GM18520 (cell line): ENCODE measurements around the gene JUP.
"Not testable (repeated sequence)": the region's sequence is repeated elsewhere in the genome, so short reads cannot be mapped to it uniquely, and the experiment has no call there.

Experiments used
- ATAC-seq: cut with Tn5 transposase; IDR thresholded peaks from one replicate; pipeline ENCODE4 v1.9.1; 2021; ENCODE audit not compliant: unreplicated experiment

Gene JUP

DNA sequence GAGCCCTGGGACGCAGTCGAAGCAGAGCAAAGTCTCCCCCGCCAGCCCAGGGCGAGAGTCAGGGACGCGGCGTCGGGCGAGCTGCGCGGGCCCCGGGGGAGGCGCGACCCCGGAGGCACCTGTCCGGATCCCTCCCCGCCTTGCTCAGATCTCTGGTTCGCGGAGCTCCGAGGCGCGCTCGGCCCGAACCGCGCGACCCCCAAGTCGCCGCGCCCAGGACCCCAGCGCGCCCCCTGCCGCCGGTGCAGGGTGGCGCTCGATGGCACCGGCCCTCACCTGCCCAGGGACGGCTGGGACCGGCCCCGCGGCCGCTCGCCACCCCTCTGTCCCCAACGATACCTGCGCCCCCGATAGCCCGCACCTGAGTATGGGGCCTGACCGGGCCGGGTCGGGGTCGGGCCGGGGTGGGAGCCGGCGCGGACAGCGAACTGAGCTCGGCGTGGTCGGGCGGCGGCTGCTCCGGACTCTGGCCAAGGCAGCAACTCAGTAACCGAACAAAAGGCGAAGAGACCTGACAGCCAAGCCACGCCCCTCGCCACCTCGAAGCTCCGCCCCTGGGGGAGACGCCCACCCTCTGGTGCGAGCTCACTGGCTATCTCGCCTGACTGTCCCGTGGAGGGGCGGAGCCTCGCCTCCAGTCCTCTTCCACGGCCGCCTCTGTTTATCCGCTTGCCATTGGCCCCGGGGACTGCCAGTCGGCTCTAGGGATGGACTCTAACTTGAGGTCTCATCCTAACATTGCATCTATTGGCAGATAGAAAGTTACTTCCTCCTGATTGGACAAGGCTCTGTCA, at the start of gene JUP:
TSS of gene JUP (minus strand) at position 485 of the 794 bp plus-strand sequence. CDS start 14,857 bp downstream, outside the sequence.
- no peak for ATAC-seq

DNA sequence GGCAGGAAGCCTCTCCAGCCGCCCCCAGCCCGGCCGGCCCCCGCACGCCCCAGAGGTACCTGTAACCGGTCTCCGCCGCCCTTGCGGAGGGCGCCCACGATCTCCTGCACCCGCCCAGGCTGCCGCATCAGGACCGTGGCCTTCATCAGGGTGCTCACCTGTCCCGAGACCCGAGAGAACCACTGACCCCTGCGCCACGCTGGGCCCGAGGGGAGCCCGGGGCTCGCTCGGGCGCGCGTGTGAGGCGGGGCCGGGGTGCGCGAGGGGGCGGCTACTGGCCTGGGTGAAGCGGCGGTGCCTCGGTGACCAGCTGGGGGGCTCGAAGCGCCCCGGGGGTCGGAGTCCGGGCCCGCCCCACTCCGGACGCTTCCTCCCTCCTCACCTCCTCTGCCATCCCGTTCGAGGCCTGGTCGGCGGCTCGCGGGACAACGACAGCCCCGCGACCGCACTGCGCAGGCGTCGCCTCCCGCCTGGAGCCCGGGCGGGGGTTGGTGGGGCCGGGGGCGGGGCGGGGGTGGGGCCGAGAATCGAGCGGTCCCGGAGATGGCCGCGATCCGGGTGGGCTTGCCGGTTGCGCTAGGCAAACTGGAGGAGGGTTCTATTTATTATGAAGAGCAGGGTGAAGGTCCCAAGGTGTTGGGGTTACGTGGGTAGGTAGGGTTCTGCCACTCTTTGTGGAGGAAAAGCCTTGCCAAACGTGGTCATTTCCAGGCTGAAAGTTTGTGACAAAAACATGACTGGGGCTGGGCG, 49.5 kb upstream of the JUP start, which contains the start of gene NT5C3B:
TSS of gene NT5C3B (minus strand) at position 433 of the 750 bp plus-strand sequence. CDS start at position 394, 39 bp downstream.
- no peak for ATAC-seq

DNA sequence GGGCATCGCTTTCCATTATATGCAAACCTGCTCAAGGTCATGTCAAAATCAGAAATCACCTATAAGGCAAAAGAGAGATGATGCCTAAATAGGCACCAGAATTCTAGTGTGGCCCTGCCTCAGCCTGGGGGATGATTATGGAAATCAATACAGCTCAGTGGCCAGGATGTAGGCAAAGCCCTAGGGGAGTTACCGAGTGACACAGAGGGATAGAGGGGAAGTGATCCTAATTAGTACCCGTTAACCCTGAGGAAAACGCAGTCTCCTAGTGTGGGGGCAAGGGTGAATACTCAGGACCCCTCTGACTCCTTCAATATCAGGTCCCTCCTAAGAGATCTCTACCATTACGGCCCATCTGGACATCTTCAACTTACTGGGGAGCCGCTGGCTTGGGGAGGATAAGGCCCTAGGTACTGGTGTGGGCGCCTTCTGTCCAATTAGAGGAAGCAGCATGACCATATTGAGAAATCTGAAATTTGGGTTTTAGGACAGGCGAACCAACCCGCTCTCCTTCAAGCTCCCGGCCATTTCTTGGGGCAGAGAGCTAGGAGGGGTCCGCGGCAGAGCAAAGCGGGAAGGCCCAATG, 48.8 kb upstream of the JUP start:
- ATAC-seq: no peak

DNA sequence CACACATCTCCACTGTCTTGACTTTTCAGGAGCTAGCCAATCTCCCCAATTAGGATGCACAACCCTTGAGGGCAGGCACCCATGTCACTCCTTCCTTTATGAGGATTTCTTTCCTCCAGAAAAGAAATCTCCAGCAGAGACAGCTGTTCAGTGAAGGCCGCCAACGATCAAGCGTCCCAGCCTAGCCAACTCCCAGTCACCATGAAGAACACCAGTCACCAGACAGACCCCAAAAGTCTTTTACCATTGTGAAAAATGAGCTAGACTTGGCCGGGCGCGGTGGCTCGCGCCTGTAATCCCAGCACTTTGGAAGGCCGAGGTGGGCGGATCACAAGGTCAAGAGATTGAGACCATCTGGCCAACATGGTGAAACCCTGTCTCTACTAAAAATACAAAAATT, 43.5 kb upstream of the JUP start:
- not testable (repeated sequence) for ATAC-seq

DNA sequence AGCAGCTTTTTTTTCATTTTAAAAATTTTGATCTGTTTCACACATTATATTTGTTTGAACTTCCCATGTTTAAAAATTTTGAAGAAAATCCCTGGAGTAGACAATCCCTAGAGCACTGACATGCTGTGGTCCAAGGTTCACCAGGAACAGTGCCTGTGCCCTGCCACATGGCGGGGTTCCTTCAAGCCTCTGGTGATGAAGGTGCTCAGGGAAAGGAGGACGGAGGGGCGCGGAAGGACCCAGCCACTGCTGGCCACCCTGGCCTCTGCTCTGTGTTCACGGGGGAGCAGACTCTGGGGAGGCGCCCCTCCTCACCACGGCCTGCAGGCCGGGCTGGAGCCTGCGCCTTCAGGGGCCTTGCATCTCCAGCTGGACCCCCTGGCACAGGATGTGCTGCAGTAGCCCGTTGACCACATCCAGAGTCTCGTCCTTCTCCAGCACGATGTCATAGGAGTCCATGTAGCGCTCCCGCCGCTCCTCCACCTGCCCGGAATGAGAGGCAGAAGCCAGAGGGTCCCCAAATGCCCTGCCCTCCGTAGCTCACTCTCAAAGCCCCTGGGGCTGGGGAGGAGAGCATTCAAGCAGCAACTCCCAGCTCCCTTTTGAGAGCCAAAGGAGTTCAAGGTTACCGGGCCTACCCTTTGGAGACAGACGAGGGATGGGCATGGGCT, 38.8 kb upstream of the JUP start:
- ATAC-seq: no peak

DNA sequence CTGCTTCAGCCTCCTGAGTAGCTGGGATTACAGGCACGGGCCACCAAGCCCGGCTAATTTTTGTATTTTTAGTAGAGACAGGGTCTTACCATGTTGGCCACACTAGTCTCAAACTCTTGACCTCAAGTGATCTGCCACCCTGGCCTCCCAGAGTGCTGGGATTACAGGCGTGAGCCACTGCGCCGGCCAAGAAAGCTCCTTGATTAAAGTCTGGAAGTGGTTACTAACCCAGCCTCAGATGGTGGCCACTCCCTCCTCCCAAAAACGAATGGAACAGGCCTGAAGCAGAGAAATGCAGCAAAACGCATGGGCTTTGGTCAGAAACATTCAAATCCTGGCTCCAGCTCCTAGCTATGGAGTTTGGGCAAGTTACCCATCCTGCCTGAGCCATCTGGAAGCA, 37.6 kb upstream of the JUP start:
- ATAC-seq: no peak

DNA sequence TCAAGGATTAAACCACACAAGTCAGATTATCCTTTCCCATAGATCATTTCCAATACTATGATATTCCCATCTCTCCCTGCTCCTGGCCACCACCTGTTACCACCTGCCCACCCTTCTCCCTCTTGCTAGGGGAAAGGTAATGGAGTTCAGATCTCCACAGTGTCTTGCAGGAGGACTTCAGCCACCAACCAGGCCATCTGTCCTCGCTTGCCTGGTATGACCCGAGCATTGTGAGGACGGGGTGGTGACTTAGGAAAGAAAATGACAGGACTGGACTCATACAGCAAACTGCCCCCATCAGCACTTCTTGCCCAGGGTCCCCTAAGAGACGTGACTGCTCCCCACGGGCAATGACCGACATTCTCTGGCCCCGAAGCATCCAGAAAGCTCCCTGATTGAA, 37.1 kb upstream of the JUP start:
- ATAC-seq: no peak

DNA sequence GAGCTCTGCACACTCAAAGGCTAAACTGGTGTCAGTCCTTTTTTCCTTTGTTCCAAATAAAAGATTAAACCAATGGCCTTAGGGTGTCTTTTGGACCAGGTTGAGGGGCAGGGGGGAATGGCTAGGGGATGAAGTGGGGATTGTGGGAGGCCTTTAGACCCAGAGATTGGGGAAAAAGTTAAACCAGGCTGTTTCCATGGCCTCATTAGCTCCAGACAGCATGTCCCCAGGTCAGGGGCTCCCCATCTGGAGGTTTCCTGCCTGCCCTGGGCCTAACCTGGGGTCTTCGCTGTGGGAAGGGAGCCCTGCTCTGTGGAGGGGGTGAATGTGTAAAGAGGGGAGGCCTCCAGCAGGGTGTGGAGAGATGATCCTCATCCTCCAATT, 36.6 kb upstream of the JUP start:
- no peak for ATAC-seq

DNA sequence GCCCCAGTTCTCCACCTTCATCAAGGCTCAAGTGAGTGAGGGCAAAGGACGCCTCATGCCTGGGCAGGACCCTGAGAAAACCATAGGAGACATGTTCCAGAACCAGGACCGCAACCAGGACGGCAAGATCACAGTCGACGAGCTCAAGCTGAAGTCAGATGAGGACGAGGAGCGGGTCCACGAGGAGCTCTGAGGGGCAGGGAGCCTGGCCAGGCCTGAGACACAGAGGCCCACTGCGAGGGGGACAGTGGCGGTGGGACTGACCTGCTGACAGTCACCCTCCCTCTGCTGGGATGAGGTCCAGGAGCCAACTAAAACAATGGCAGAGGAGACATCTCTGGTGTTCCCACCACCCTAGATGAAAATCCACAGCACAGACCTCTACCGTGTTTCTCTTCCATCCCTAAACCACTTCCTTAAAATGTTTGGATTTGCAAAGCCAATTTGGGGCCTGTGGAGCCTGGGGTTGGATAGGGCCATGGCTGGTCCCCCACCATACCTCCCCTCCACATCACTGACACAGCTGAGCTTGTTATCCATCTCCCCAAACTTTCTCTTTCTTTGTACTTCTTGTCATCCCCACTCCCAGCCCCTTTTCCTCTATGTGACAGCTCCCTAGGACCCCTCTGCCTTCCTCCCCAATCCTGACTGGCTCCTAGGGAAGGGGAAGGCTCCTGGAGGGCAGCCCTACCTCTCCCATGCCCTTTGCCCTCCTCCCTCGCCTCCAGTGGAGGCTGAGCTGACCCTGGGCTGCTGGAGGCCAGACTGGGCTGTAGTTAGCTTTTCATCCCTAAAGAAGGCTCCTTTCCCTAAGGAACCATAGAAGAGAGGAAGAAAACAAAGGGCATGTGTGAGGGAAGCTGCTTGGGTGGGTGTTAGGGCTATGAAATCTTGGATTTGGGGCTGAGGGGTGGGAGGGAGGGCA, 36.0 kb upstream of the JUP start:
- no peak for ATAC-seq

DNA sequence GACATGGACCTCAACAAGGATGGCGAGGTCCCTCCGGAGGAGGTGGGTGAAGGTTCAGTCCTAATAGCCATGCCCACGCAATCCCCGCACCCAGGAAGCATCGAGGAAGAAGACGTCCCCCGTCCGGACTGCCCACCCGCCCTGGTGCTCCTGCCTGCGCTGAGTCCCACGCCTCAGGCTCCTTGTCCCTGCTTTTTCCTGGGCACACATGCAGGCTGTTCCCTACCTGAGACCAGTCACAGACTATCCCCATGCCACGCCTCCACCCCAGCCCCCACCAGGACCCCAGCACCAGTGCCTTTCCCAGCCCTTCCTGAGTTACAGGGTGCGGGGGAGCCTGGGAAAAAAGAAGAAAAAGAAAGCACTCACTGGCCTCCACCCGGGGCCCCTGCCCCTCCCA, 35.3 kb upstream of the JUP start:
- ATAC-seq: no peak

DNA sequence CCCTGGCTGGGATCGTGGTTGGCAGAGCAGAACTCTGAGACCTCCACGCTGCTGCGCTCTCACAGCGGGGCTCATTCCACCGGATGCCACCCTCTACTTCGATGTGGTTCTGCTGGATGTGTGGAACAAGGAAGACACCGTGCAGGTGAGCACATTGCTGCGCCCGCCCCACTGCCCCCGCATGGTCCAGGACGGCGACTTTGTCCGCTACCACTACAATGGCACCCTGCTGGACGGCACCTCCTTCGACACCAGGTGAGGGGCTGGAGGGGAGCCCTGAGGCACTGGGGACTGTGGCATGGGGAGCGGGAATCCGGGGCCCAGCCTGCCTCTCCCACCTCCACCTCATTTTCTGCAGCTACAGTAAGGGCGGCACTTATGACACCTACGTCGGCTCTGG, 31.5 kb upstream of the JUP start:
- no peak for ATAC-seq

DNA sequence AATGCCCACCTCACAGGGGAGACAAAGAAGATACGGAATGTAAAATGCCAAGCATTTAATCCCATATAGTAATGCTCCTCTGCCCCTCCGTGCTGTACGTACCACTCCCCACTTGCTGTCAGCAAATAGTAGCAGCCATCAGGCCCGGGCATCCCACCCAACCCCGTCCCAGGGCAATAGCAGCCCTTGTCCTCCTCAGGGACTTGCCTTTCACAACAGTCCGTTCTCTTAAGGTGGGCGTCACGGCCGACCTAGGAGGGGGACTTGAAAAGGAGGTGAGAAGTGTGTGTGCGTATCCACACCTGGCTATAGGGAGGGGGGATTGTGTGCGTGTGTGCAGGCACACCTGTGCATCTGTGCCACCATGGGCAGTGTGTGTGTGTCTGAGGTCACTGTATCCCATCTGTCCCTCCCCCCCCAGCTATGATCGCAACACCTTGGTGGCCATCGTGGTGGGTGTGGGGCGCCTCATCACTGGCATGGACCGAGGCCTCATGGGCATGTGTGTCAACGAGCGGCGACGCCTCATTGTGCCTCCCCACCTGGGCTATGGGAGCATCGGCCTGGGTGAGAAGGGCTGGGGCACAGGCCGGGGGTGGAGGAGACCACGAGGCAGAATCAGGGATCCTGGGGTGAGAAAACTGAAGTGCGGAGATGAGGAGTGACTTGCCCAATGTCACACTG, 30.3 kb upstream of the JUP start:
- ATAC-seq: no peak

DNA sequence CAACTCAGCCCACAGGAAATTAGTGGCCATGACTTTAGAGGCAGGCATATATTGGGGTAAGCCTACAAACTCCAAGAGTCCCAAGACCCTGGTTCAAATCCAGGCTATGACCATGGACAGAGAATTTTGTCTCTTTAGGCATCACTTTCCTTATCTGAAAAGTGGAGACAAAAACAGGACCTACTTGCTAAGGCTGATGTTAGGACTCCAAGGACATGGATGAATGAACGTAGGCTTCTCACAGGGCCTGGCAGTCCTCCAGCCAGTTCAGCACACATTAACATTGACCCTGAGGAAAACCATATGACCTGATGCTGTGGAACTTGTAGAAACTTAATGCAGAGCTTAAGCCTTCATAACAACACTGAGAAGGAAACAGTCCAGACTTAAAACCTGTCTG, 27.7 kb upstream of the JUP start:
- no peak for ATAC-seq

DNA sequence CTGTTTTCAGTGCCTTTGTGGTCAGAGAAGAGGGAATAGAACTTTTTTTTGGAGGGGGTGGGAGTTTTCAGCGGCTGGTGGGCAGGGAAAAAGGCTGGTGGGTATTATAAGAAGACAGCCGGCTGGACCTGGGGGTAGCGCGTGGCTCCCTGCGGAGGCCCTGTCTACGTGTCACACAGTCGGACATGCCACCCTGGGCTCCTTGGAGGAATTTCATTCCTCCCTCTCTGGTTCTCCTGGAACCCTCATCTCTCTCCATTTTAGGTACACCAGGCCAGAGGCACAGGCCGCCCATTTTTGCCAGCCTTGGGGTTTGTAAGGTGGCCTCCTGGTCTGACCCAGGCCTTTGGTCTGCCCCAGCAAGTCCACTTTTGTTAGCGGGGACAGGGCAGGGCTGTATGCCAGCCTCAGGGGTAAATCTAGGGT, 27.2 kb upstream of the JUP start:
- ATAC-seq: no peak

DNA sequence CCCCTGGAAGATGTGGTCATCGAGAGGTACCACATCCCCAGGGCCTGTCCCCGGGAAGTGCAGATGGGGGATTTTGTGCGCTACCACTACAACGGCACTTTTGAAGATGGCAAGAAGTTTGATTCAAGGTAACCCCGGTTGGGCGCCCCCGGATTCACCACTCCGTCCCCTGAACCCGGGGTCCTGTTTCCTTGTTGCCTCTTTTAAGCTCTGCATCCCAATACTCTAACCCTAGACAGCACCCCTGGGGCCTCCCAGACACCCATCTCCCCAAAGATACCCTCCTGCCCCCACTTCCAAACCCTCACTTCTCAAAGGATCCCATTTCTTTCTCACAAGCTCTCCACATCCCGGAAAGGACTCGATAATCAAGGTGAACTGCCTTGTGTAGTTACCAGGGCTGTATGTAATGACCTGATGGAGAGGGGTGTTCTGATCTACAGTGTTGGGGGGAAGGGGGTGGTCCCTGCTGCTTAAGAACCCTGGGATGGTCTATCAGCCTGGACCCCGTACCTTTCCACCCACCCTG, 26.7 kb upstream of the JUP start:
- no peak for ATAC-seq

DNA sequence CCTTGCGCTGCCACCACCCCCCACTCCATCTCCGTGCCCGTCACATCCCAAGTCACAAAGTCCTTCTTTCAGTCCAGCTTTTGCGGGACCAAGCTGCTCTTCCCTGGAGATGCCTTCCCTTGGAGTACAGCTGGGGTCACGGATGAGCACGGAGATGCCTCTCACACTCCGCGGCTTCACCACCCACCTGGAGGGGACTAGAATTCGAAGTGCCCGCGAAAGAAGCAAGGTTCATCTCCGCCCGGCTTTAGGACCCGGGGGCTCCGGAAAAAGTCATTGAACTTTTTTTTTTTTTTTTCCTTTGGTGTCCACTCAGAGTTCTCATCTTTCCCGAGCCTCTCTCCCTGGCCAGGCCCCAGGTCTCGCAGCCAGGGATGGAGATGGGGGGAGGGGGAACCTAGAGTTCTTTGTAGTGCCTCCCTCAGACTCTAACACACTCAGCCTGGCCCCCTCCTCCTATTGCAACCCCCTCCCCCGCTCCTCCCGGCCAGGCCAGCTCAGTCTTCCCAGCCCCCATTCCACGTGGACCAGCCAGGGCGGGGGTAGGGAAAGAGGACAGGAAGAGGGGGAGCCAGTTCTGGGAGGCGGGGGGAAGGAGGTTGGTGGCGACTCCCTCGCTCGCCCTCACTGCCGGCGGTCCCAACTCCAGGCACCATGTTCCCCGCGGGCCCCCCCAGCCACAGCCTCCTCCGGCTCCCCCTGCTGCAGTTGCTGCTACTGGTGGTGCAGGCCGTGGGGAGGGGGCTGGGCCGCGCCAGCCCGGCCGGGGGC, 26.1 kb upstream of the JUP start, which contains the start of gene FKBP10:
TSS of gene FKBP10 (plus strand) at position 624 of the 771 bp plus-strand sequence. CDS start at position 655, 31 bp downstream.
- ATAC-seq: no peak

DNA sequence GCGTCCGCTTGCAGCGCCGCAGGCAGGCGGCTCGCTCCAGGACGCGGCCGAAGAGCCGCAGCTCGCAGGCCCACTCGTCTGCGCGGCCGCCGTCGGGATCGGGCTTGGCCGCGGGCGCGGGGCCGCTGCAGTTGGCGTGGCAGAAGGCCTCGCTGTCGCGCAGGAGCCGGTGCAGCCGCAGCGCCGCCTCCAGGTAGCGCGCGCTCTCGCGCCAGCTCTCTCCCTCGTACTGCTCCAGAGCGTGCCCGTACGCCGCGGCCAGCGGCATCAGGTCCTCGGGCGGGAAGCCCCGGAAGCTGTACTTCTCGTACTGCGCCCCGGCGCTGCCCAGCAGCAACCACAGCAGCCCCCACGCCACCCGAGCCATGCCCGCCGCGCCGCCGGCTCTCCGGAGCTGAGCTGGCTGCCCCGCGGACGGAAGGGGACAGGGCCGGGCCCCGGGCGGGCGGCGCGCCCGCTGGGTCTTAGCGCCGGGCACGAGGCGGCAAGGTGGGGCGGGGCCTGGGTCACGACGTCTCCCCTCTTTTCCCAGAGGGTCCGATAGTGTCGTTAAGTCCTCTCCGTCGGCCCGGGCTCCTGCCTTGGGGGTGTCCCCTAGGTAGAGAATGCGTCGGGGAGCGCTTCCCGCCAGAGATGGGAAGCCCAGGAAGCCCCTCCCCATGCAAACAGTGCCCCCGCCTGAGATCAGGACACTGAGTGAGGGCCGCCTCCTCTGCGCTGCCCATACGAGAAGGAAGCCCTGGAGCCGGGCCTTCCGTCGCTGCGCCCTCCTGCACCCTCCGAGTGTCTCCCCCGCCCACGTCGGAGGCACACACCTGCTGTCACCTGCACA, 25.3 kb upstream of the JUP start, which contains the start of gene P3H4:
TSS of gene P3H4 (minus strand) at position 401 of the 832 bp plus-strand sequence. CDS start at position 367, 34 bp downstream.
- ATAC-seq: no peak
